ENCODE measurements around the gene POLDIP3.

POLDIP3 gene

DNA sequence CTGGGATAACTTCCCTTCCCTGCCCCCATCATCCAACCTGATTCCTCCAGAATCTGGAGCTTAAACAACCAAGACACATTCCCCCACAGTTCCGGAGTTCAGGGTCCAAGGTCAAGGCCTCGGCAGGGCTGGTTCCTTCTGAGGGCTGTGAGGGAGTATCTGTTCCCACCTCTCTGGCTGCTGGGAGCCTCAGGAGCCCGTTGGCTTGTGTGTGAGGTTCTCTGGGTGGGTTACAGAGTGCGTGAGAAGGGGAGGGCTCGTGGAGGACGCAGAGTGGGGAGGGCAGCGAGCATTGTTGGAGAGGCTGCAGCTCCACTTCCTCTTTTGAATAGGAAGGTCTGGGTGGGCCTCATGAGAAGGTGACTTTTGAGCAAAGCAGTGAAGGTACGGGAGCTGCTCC lies 52.4 kb downstream of the POLDIP3 start:
- TF ChIP-seq TAF1 (IDR thresholded peaks at IDR 0.05; ENCODE audit: borderline replicate concordance, insufficient read depth, low read length), result no peak
- TF ChIP-seq, protein P1, sequence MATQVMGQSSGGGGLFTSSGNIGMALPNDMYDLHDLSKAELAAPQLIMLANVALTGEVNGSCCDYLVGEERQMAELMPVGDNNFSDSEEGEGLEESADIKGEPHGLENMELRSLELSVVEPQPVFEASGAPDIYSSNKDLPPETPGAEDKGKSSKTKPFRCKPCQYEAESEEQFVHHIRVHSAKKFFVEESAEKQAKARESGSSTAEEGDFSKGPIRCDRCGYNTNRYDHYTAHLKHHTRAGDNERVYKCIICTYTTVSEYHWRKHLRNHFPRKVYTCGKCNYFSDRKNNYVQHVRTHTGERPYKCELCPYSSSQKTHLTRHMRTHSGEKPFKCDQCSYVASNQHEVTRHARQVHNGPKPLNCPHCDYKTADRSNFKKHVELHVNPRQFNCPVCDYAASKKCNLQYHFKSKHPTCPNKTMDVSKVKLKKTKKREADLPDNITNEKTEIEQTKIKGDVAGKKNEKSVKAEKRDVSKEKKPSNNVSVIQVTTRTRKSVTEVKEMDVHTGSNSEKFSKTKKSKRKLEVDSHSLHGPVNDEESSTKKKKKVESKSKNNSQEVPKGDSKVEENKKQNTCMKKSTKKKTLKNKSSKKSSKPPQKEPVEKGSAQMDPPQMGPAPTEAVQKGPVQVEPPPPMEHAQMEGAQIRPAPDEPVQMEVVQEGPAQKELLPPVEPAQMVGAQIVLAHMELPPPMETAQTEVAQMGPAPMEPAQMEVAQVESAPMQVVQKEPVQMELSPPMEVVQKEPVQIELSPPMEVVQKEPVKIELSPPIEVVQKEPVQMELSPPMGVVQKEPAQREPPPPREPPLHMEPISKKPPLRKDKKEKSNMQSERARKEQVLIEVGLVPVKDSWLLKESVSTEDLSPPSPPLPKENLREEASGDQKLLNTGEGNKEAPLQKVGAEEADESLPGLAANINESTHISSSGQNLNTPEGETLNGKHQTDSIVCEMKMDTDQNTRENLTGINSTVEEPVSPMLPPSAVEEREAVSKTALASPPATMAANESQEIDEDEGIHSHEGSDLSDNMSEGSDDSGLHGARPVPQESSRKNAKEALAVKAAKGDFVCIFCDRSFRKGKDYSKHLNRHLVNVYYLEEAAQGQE (IDR thresholded peaks at IDR 0.05; ENCODE audit: insufficient read depth in 1 of 2, low read depth in 2 of 2, low read length in 2 of 2), result no peak
- TF ChIP-seq POLR2AphosphoS5 (IDR thresholded peaks at IDR 0.05; ENCODE audit: low read depth, low read length), result no peak
- no peak for TF ChIP-seq SIN3A (IDR thresholded peaks at IDR 0.05; ENCODE audit: borderline replicate concordance, insufficient read depth, low read length)
- no peak for TF ChIP-seq FOXP2 (optimal IDR thresholded peaks at IDR 0.05; ENCODE audit: borderline replicate concordance, extremely low read depth, extremely low read length, insufficient read depth)

DNA sequence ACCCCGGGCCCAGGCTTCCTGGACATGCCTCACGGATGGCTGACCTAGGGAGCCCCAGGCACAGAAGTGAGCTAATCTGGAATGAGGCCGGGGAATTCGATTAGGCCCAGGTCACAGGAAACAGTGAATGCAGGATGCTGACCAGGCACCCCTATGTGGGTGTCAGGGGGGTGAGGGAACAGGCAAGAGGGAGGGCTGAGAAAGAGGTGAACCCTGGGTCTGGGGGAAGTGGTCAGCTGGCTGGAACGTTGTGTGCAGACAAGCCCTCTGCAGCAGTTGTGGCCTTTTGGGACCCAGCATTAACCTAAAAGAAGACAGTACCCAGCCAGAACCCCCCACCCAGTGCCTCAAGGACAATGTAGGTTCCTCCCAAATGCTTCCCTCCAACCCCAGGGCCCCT lies 52.8 kb downstream of the POLDIP3 start:
- no peak for TF ChIP-seq POLR2AphosphoS5 (IDR thresholded peaks at IDR 0.05; ENCODE audit: low read depth, low read length)
- TF ChIP-seq TAF1 (IDR thresholded peaks at IDR 0.05; ENCODE audit: borderline replicate concordance, insufficient read depth, low read length), result no peak
- no peak for TF ChIP-seq FOXP2 (optimal IDR thresholded peaks at IDR 0.05; ENCODE audit: borderline replicate concordance, extremely low read depth, extremely low read length, insufficient read depth)
- no peak for TF ChIP-seq SIN3A (IDR thresholded peaks at IDR 0.05; ENCODE audit: borderline replicate concordance, insufficient read depth, low read length)
- TF ChIP-seq, protein P1 (IDR thresholded peaks at IDR 0.05; ENCODE audit: insufficient read depth in 1 of 2, low read depth in 2 of 2, low read length in 2 of 2), result no peak

DNA sequence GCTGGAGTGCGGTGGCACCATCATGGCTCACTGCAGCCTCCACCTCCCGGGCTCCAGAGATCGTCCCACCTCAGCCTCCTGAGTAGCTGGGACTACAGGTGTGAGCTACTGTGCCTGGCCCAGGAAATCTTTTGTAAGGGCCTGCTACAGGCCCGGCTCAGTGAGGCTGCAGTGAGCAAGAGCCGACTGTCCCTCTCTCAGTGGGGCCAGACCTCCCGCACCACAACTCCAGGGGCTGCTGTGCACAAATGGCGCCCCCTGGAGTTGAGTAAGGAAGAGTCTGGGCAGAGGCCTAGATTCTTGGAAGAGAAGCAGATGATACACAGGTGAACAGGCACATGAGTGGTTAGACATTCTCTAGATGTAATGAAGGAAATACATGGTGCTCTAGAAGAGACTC lies 53.9 kb downstream of the POLDIP3 start:
- no peak for TF ChIP-seq FOXP2 (optimal IDR thresholded peaks at IDR 0.05; ENCODE audit: borderline replicate concordance, extremely low read depth, extremely low read length, insufficient read depth)
- no peak for TF ChIP-seq TAF1 (IDR thresholded peaks at IDR 0.05; ENCODE audit: borderline replicate concordance, insufficient read depth, low read length)
- no peak for TF ChIP-seq SIN3A (IDR thresholded peaks at IDR 0.05; ENCODE audit: borderline replicate concordance, insufficient read depth, low read length)
- no peak for TF ChIP-seq POLR2AphosphoS5 (IDR thresholded peaks at IDR 0.05; ENCODE audit: low read depth, low read length)
- TF ChIP-seq, protein P1 (IDR thresholded peaks at IDR 0.05; ENCODE audit: insufficient read depth in 1 of 2, low read depth in 2 of 2, low read length in 2 of 2), result no peak

DNA sequence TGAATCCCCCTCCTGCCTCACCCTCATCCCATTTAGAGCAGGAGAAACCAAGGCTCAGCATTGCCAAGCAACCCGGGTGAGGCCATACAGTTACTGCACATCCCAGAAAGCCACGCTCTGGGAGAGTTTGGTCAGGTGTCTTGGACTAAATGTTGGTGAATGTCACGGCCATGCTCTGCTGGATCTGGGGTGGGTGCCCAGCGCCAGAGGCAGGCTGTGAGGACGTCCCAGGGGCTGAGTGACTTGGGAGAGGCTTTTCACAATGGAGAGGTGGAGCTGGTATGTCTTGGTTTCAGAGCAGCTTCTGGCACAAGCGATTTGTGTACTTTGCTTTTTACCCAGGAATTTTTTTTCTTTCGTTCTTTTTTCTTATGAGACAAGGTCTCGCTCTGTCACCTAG lies 54.3 kb downstream of the POLDIP3 start:
- TF ChIP-seq SIN3A (IDR thresholded peaks at IDR 0.05; ENCODE audit: borderline replicate concordance, insufficient read depth, low read length), result no peak
- no peak for TF ChIP-seq FOXP2 (optimal IDR thresholded peaks at IDR 0.05; ENCODE audit: borderline replicate concordance, extremely low read depth, extremely low read length, insufficient read depth)
- no peak for TF ChIP-seq POLR2AphosphoS5 (IDR thresholded peaks at IDR 0.05; ENCODE audit: low read depth, low read length)
- TF ChIP-seq TAF1 (IDR thresholded peaks at IDR 0.05; ENCODE audit: borderline replicate concordance, insufficient read depth, low read length), result no peak
- TF ChIP-seq, protein P1 (IDR thresholded peaks at IDR 0.05; ENCODE audit: insufficient read depth in 1 of 2, low read depth in 2 of 2, low read length in 2 of 2), result no peak

Data from PFSK-1 (cell line).